Neuronal stem cell (in vitro differentiated cells): ENCODE data around the gene SLC9B2.

Experiments
- DNase-seq: peaks from one replicate; pipeline ENCODE4 v3.0.0-alpha.2; 2013; ENCODE audit warnings: low spot score
- H2AFZ ChIP-seq: one replicate; pipeline ENCODE4 v1.6.1; 2013; ENCODE audit warnings: mild to moderate bottlenecking, low read length, inconsistent platforms
- H2AK5ac ChIP-seq: 2 replicates; pipeline ENCODE4 v1.6.1; 2013; ENCODE audit warnings: low read depth, mild to moderate bottlenecking, inconsistent platforms, low read length, moderate library complexity, mixed read lengths
- H2BK120ac ChIP-seq: 2 replicates; pipeline ENCODE4 v1.6.1; 2013; ENCODE audit warnings: low read depth, mild to moderate bottlenecking, inconsistent platforms, low read length, moderate library complexity, mixed read lengths
- H2BK12ac ChIP-seq: one replicate; pipeline ENCODE4 v1.6.1; 2013; ENCODE audit warnings: low read length, inconsistent platforms
- H2BK15ac ChIP-seq: 2 replicates; pipeline ENCODE4 v1.6.1; 2013; ENCODE audit warnings: mild to moderate bottlenecking, low read length, inconsistent platforms, mixed read lengths
- H2BK5ac ChIP-seq: one replicate; pipeline ENCODE4 v1.6.1; 2013; ENCODE audit warnings: inconsistent platforms, mild to moderate bottlenecking, low read length, moderate library complexity
- H3K14ac ChIP-seq: one replicate; pipeline ENCODE4 v1.6.1; 2013; ENCODE audit warnings: low read length, inconsistent platforms
- H3K18ac ChIP-seq: 2 replicates; pipeline ENCODE4 v1.6.1; 2013; ENCODE audit warnings: low read length, inconsistent platforms
- H3K23ac ChIP-seq: 2 replicates; pipeline ENCODE4 v1.6.1; 2013; ENCODE audit warnings: low read depth, mild to moderate bottlenecking, mixed read lengths, low read length, inconsistent platforms; ENCODE audit not compliant: poor library complexity
- H3K27ac ChIP-seq: replicated peaks from 3 replicates; pipeline ENCODE4 v1.5.1; 2013; ENCODE audit warnings: low read length, inconsistent platforms
- H3K27me3 ChIP-seq, 3 experiments: 2 replicates each; pipeline ENCODE4 v1.6.1; 2013; ENCODE audit warnings: low read length in 3 of 3, mild to moderate bottlenecking in 2 of 3, inconsistent platforms in 1 of 3, low read depth in 1 of 3, mixed read lengths in 1 of 3, moderate library complexity in 1 of 3; ENCODE audit not compliant: control insufficient read depth in 3 of 3, insufficient read depth in 3 of 3
- H3K36me3 ChIP-seq, 2 donors: replicated peaks in 1 of 2; 2 replicates each; pipeline ENCODE4 v1.6.1; 2013; ENCODE audit warnings: low read length in 2 of 2; ENCODE audit not compliant: control insufficient read depth in 2 of 2, insufficient read depth in 2 of 2
- H3K4ac ChIP-seq: 2 replicates; pipeline ENCODE4 v1.6.1; 2013; ENCODE audit warnings: inconsistent platforms, mild to moderate bottlenecking, low read length, moderate library complexity
- H3K4me1 ChIP-seq, 2 donors: 1 replicate in 1 of 2; 2 replicates in 1 of 2; pipeline ENCODE4 v1.6.1; 2013; ENCODE audit warnings: low read length in 2 of 2, low read depth in 1 of 2; ENCODE audit not compliant: control insufficient read depth in 2 of 2, insufficient read depth in 1 of 2
- H3K4me2 ChIP-seq: one replicate; pipeline ENCODE4 v1.6.1; 2013; ENCODE audit warnings: mild to moderate bottlenecking, low read length, inconsistent platforms; ENCODE audit not compliant: insufficient read depth, poor library complexity, severe bottlenecking
- H3K4me3 ChIP-seq, 2 donors: 2 replicates each; pipeline ENCODE4 v1.5.1; 2013; ENCODE audit warnings: low read length in 2 of 2, mild to moderate bottlenecking in 2 of 2, inconsistent platforms in 1 of 2, moderate library complexity in 1 of 2
- H3K79me1 ChIP-seq: one replicate; pipeline ENCODE4 v1.6.1; 2013; ENCODE audit warnings: low read depth, mild to moderate bottlenecking, inconsistent platforms, low read length, moderate library complexity
- H3K9ac ChIP-seq: one replicate; pipeline ENCODE4 v1.6.1; 2013; ENCODE audit warnings: mild to moderate bottlenecking, low read depth, low read length, inconsistent platforms; ENCODE audit not compliant: poor library complexity
- H3K9me3 ChIP-seq, 2 donors: replicated peaks in 1 of 2; 2 replicates each; pipeline versions ENCODE3 to v1.6.1; 2013; ENCODE audit warnings: low read length in 2 of 2, mild to moderate bottlenecking in 2 of 2, inconsistent platforms in 1 of 2, low read depth in 1 of 2, mixed read lengths in 1 of 2, moderate library complexity in 1 of 2; ENCODE audit not compliant: control insufficient read depth in 2 of 2, insufficient read depth in 1 of 2
- H4K8ac ChIP-seq: one replicate; pipeline ENCODE4 v1.6.1; 2013; ENCODE audit warnings: low read depth, mild to moderate bottlenecking, inconsistent platforms, low read length, moderate library complexity
- H4K91ac ChIP-seq: one replicate; pipeline ENCODE4 v1.6.1; 2013; ENCODE audit warnings: low read length, low read depth, mild to moderate bottlenecking, inconsistent platforms; ENCODE audit not compliant: poor library complexity
- WGBS, 2 donors: extraction: QIAGEN DNeasy Blood & Tissue Kit; methylation state at CpG; one replicate each; pipeline ENCODE4 v1.1.7; 2013; ENCODE audit warnings: missing lambda C conversion rate in 2 of 2, mixed read lengths in 1 of 2; ENCODE audit not compliant: insufficient read length in 2 of 2, insufficient replicate concordance in 1 of 2; ENCODE audit errors: extremely low coverage in 2 of 2; 5-methylcytosine and 5-hydroxymethylcytosine counted together

SLC9B2 gene

DNA sequence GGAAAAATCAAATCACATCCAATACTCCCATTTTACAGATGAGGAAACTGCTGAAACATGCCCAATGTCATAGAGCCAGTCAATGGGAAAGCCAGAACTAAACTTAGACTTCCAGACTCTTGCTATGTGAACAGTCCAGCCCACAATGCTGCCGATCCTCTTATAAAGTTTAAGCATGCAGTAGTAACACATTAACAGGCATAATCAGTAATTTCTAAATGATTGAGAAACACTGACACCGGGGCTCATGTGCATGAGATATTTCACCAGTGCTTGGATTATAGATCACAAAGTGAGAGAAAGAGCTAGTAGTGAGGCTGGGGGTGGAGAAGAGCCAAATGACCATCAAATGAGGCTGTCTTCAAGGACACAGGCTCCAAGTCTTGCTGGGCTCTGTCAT is 20.6 kb upstream of the SLC9B2 start:
- Histone ChIP-seq H3K27ac (no peak overlapping the region), H3K79me1 (no peaks in the 10 kb centered on the region), H3K14ac (no peak overlapping the region), H2AK5ac (no peak overlapping the region), H3K23ac (no peak overlapping the region), H3K4me3 (no peak overlapping the region), H2BK5ac (no peak overlapping the region), H3K9ac (no peak overlapping the region), H2BK12ac (no peak overlapping the region), H3K9me3 (no peaks in the 10 kb centered on the region), H2AFZ (no peak overlapping the region), H3K4me1 (peaks cover 13 to 17% of the 10 kb centered on the region in 2 donors), H3K36me3 (peaks cover 0 to 36% of the 10 kb centered on the region in 2 donors), H4K8ac (no peak overlapping the region), H3K4ac (no peak overlapping the region), H2BK15ac (no peak overlapping the region), H3K27me3 (no peaks in the 10 kb centered on the region), H3K18ac (no peak overlapping the region), H2BK120ac (no peak overlapping the region), H4K91ac (no peak overlapping the region), H3K4me2 (no peak overlapping the region)
- DNase-seq = no peak
- no CpG with 5 or more reads among the region's 2 CpGs for WGBS, 2 donors

DNA sequence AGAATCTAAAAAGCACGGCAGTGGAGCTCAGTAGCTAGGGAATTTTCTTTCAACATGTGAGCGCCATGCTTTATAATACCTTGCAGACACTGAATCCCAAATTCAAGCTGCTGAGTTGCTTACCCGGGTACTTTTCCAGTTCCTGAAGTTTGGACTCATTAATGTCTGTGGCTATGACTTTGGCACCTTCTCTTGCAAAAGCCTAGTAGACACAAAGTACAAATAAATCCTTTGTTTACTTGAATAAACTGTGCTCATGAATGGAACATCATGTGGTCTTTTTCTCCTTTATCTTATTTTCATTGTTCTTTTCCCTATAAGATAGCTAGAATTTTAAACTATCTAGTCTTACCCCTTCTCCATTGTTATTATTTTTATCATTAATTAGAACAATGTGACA is 18.5 kb upstream of the SLC9B2 start:
- no peak overlapping the region for H2BK12ac ChIP-seq
- no peak overlapping the region for H2BK120ac ChIP-seq

DNA sequence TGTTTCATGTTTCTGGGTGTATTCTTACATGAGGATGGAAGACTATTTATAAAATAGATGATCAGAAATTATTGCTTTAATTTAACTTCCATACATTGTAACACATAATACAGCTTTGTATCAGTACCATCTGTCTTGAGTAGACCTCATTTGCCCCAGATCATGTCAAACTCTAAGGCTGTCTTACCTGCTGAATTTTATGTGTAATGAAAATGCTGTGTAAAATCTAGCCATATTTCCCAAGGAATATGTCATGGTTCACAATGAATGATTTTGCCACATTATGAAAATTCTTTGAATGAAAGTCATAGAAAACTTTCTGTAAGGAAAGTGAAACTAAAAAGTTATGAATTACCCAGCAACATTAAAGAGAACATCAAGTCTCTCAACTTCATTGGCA is 15.7 kb upstream of the SLC9B2 start:
- Histone ChIP-seq H4K91ac (no peak overlapping the region), H3K9ac (no peak overlapping the region), H3K27ac (no peak overlapping the region), H3K36me3 (peaks cover 9 to 76% of the 10 kb centered on the region in 2 donors), H3K4me2 (no peak overlapping the region), H4K8ac (no peak overlapping the region), H3K79me1 (no peaks in the 10 kb centered on the region), H2AK5ac (no peak overlapping the region), H2BK5ac (no peak overlapping the region), H3K27me3 (no peaks in the 10 kb centered on the region), H2AFZ (no peak overlapping the region), H2BK120ac (no peak overlapping the region), H3K4me1 (no peaks in the 10 kb centered on the region), H2BK12ac (no peak overlapping the region), H3K18ac (no peak overlapping the region), H3K4me3 (no peak overlapping the region), H3K23ac (no peak overlapping the region), H2BK15ac (no peak overlapping the region), H3K9me3 (no peaks in the 10 kb centered on the region), H3K4ac (no peak overlapping the region), H3K14ac (no peak overlapping the region)
- DNase-seq = no peak

More for the DNA sequence above, 18.5 kb upstream of the SLC9B2 start:
- H3K27me3 ChIP-seq = no peaks in the 10 kb centered on the region
- no peak overlapping the region for H4K91ac ChIP-seq
- H3K14ac ChIP-seq = no peak overlapping the region
- H2BK5ac ChIP-seq = no peak overlapping the region
- H4K8ac ChIP-seq = no peak overlapping the region
- H3K18ac ChIP-seq = no peak overlapping the region
- peaks cover 8 to 13% of the 10 kb centered on the region in 2 donors for H3K4me1 ChIP-seq
- H3K4me2 ChIP-seq = no peak overlapping the region
- H3K4ac ChIP-seq = no peak overlapping the region
- WGBS, 2 donors = no CpG with 5 or more reads among the region's 3 CpGs
- H3K23ac ChIP-seq = no peak overlapping the region
- no peak overlapping the region for H3K27ac ChIP-seq
- H3K36me3 ChIP-seq = peaks cover 4 to 55% of the 10 kb centered on the region in 2 donors
- no peak for DNase-seq
- no peak overlapping the region for H2AFZ ChIP-seq
- H3K4me3 ChIP-seq = no peak overlapping the region
- H3K9me3 ChIP-seq = no peaks in the 10 kb centered on the region
- H3K9ac ChIP-seq = no peak overlapping the region
- H2BK15ac ChIP-seq = no peak overlapping the region
- no peak overlapping the region for H2AK5ac ChIP-seq
- no peaks in the 10 kb centered on the region for H3K79me1 ChIP-seq

DNA sequence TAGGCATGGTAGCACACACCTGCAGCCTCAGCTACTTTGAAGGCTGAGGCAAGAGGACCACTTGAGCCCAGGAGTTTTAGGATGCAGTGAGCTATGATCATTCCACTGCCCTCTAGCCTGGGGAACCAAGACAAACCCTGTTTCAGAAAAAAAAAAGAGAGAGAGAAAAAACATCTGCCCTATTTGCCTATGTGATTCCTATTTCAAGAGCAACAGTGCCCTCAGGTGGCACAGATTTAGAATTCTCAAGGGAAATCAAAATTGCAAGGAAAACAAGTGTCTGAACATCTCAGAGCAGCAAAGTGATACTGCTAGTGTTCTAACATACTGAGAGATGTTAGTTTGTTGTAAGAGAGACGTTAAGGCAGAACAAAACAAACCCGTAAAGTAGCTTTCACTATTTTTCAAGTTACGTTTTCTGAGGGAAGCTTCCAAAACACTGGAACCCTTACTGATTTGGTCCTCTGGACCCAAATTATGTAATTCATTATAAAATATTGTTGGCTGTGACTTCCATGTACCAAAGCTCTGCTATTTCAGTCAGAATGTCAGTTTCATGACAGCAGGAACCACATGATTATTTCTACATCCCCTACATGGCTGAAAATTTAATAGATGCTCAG is 15.2 kb upstream of the SLC9B2 start:
- Histone ChIP-seq H3K4me3 (no peak overlapping the region), H3K23ac (no peak overlapping the region), H3K4me1 (no peaks in the 10 kb centered on the region), H3K79me1 (no peaks in the 10 kb centered on the region), H4K91ac (no peak overlapping the region), H2AK5ac (no peak overlapping the region), H3K14ac (no peak overlapping the region), H3K18ac (no peak overlapping the region), H3K36me3 (peaks cover 14 to 78% of the 10 kb centered on the region in 2 donors), H3K9me3 (no peaks in the 10 kb centered on the region), H3K4ac (no peak overlapping the region), H2BK120ac (no peak overlapping the region), H3K4me2 (no peak overlapping the region), H2AFZ (no peak overlapping the region), H4K8ac (no peak overlapping the region), H2BK5ac (no peak overlapping the region), H3K9ac (no peak overlapping the region), H2BK12ac (no peak overlapping the region), H2BK15ac (no peak overlapping the region), H3K27ac (no peak overlapping the region), H3K27me3 (no peaks in the 10 kb centered on the region)
- WGBS, 2 donors = no CpG with 5 or more reads among the region's 3 CpGs
- DNase-seq = peak; percentile 50
